ENCODE data around the gene TDRD10.

The TDRD10 gene

GRCh38 chr1:154558720-154559465 is 56.9 kb downstream of the TDRD10 start:
- H3K79me1 ChIP-seq (ENCODE audit: low read length) = peaks cover 10% of the 10 kb centered on the region
- no peaks in the 10 kb centered on the region for H3K9me3 ChIP-seq (ENCODE audit: insufficient read depth, low read depth, low read length)
- H3K27me3 ChIP-seq (ENCODE audit: insufficient read depth, low read length) = no peaks in the 10 kb centered on the region
- no peak overlapping the region for H3K23ac ChIP-seq (ENCODE audit: low read length)
- peak overlapping the region; percentile 17 for H3K18ac ChIP-seq (ENCODE audit: low read length)
- H3K4me2 ChIP-seq (ENCODE audit: low read length) = peak overlapping the region; percentile 82
- no CpG with 5 or more reads among the region's 57 CpGs for WGBS (ENCODE audit: extremely low coverage, insufficient coverage, insufficient read length)
- no peak overlapping the region for H2AK5ac ChIP-seq (ENCODE audit: low read length)
- H3K14ac ChIP-seq (ENCODE audit: low read length) = no peak overlapping the region
- H2BK12ac ChIP-seq (ENCODE audit: low read length) = no peak overlapping the region
- H3K36me3 ChIP-seq (ENCODE audit: control insufficient read depth in 1 of 2, insufficient read depth in 2 of 2, low read length in 2 of 2) = peaks cover 12 to 18% of the 10 kb centered on the region in 2 experiments
- peak overlapping the region; percentile 50 for H4K91ac ChIP-seq (ENCODE audit: low read depth, low read length)
- peak overlapping the region; percentile 37 for H4K12ac ChIP-seq (ENCODE audit: low read depth, low read length)
- H2BK5ac ChIP-seq (ENCODE audit: low read depth, low read length, poor library complexity) = peak overlapping the region; percentile 20
- peak overlapping the region; percentile 56 for H2AFZ ChIP-seq (ENCODE audit: insufficient read depth, low read length, poor library complexity)
- H3K79me2 ChIP-seq (ENCODE audit: control insufficient read depth, insufficient read depth, low read length, poor library complexity) = peaks cover 13% of the 10 kb centered on the region
- peak overlapping the region; percentile 78 for H4K8ac ChIP-seq (ENCODE audit: low read depth, low read length)
- H2BK120ac ChIP-seq (ENCODE audit: insufficient read depth, low read length, poor library complexity) = peak overlapping the region; percentile 9
- H3K27ac ChIP-seq (ENCODE audit: low read depth, low read length) = peak overlapping the region; percentile 79
- peak overlapping the region; percentile 75 for H3K9ac ChIP-seq (ENCODE audit: low read length)
- H3K4me1 ChIP-seq (ENCODE audit: control insufficient read depth in 1 of 2, insufficient read depth in 2 of 2, low read length in 2 of 2) = peaks cover 8 to 16% of the 10 kb centered on the region in 2 experiments
- H3K4me3 ChIP-seq (ENCODE audit: low read depth, low read length) = peak overlapping the region; percentile 80
- no peak overlapping the region for H3K4ac ChIP-seq (ENCODE audit: low read depth, low read length)
- peak; percentile 95 to 96 for DNase-seq

DNA sequence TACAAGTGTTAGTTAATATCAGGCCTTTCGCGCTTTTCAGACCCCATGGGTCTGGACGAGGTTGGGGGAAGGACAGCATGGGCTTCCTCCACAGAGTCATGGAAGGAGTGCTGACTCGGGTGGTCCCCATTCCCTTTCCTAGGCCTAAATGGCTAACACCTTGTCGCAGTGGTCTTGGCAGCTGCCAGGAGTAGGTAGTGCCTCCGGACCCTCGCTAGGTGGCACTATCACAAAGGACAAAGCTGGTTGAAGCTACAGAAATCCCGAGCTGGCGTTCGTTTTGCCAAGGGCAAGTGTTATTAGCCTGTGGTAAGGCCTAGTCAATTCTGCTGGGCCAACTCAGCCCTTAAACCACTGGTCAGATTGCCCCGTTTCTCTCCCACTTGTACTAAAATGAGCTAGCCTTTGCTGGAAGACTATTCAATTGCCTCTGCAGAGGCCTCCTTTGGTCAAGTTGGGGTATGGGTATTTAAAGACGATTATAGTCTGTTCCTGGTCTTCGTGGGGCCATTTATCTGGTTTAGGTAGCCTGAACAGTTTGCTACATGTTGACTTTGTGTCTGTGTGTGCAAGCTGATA is 57.5 kb downstream of the TDRD10 start:
- peaks cover 10% of the 10 kb centered on the region for H3K79me1 ChIP-seq (ENCODE audit: low read length)
- no peak overlapping the region for H3K4me3 ChIP-seq (ENCODE audit: low read depth, low read length)
- H4K8ac ChIP-seq (ENCODE audit: low read depth, low read length) = peak overlapping the region; percentile 78
- H2AK5ac ChIP-seq (ENCODE audit: low read length) = no peak overlapping the region
- H2AFZ ChIP-seq (ENCODE audit: insufficient read depth, low read length, poor library complexity) = no peak overlapping the region
- no CpG with 5 or more reads among the region's 13 CpGs for WGBS (ENCODE audit: extremely low coverage, insufficient coverage, insufficient read length)
- peaks cover 10 to 13% of the 10 kb centered on the region in 2 experiments for H3K36me3 ChIP-seq (ENCODE audit: control insufficient read depth in 1 of 2, insufficient read depth in 2 of 2, low read length in 2 of 2)
- H2BK120ac ChIP-seq (ENCODE audit: insufficient read depth, low read length, poor library complexity) = no peak overlapping the region
- H3K9me3 ChIP-seq (ENCODE audit: insufficient read depth, low read depth, low read length) = no peaks in the 10 kb centered on the region
- no peak overlapping the region for H3K9ac ChIP-seq (ENCODE audit: low read length)
- peak; percentile 89 to 96 for DNase-seq
- no peak overlapping the region for H3K14ac ChIP-seq (ENCODE audit: low read length)
- no peaks in the 10 kb centered on the region for H3K27me3 ChIP-seq (ENCODE audit: insufficient read depth, low read length)
- H3K4ac ChIP-seq (ENCODE audit: low read depth, low read length) = no peak overlapping the region
- no peak overlapping the region for H2BK12ac ChIP-seq (ENCODE audit: low read length)
- no peak overlapping the region for H2BK5ac ChIP-seq (ENCODE audit: low read depth, low read length, poor library complexity)
- H3K4me1 ChIP-seq (ENCODE audit: control insufficient read depth in 1 of 2, insufficient read depth in 2 of 2, low read length in 2 of 2) = peaks cover 8 to 16% of the 10 kb centered on the region in 2 experiments
- H4K91ac ChIP-seq (ENCODE audit: low read depth, low read length) = no peak overlapping the region
- H3K18ac ChIP-seq (ENCODE audit: low read length) = no peak overlapping the region
- no peak overlapping the region for H3K23ac ChIP-seq (ENCODE audit: low read length)
- no peak overlapping the region for H4K12ac ChIP-seq (ENCODE audit: low read depth, low read length)
- peak overlapping the region; percentile 82 for H3K4me2 ChIP-seq (ENCODE audit: low read length)
- peak overlapping the region; percentile 79 for H3K27ac ChIP-seq (ENCODE audit: low read depth, low read length)
- H3K79me2 ChIP-seq (ENCODE audit: control insufficient read depth, insufficient read depth, low read length, poor library complexity) = peaks cover 13% of the 10 kb centered on the region

DNA sequence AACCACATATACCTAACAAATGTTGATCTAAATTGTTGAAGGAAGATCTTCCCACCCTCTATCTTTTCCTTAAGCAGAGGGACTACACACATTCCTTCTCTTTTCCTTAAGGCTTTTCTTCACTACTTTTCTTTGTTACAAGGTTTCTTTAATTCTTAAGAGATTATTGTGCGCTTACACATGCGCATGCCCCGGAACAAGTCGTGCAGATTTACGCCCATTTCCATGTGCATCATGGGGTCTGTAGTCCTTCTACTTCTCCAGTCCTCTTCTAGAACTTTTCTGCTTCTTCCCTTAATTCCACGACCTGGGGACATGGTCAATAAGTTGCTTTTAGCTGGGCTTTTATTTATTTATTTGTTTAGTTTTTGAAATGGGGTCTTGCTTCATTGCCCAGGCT is 63.9 kb downstream of the TDRD10 start:
- Histone ChIP-seq H2AFZ (ENCODE audit: insufficient read depth, low read length, poor library complexity) (no peak overlapping the region), H3K27me3 (ENCODE audit: insufficient read depth, low read length) (no peaks in the 10 kb centered on the region), H4K91ac (ENCODE audit: low read depth, low read length) (no peak overlapping the region), H3K23ac (ENCODE audit: low read length) (no peak overlapping the region), H3K27ac (ENCODE audit: low read depth, low read length) (no peak overlapping the region), H3K79me2 (ENCODE audit: control insufficient read depth, insufficient read depth, low read length, poor library complexity) (no peaks in the 10 kb centered on the region), H3K79me1 (ENCODE audit: low read length) (no peaks in the 10 kb centered on the region), H3K4ac (ENCODE audit: low read depth, low read length) (no peak overlapping the region), H2AK5ac (ENCODE audit: low read length) (no peak overlapping the region), H4K8ac (ENCODE audit: low read depth, low read length) (no peak overlapping the region), H3K9ac (ENCODE audit: low read length) (no peak overlapping the region), H4K12ac (ENCODE audit: low read depth, low read length) (no peak overlapping the region), H3K4me2 (ENCODE audit: low read length) (no peak overlapping the region), H2BK5ac (ENCODE audit: low read depth, low read length, poor library complexity) (no peak overlapping the region), H3K14ac (ENCODE audit: low read length) (no peak overlapping the region), H3K4me1 (ENCODE audit: control insufficient read depth in 1 of 2, insufficient read depth in 2 of 2, low read length in 2 of 2) (peaks cover 4 to 5% of the 10 kb centered on the region in 2 experiments), H3K9me3 (ENCODE audit: insufficient read depth, low read depth, low read length) (peaks cover 3% of the 10 kb centered on the region), H3K36me3 (ENCODE audit: control insufficient read depth in 1 of 2, insufficient read depth in 2 of 2, low read length in 2 of 2) (no peaks in the 10 kb centered on the region), H3K4me3 (ENCODE audit: low read depth, low read length) (no peak overlapping the region), H3K18ac (ENCODE audit: low read length) (no peak overlapping the region), H2BK12ac (ENCODE audit: low read length) (no peak overlapping the region), H2BK120ac (ENCODE audit: insufficient read depth, low read length, poor library complexity) (no peak overlapping the region)
- no peak for DNase-seq
- WGBS (ENCODE audit: extremely low coverage, insufficient coverage, insufficient read length) = no CpG with 5 or more reads among the region's 6 CpGs

GRCh38 chr1:154567386-154568156 is 65.6 kb downstream of the TDRD10 start, which contains the start of gene CHRNB2:
CHRNB2 (plus strand) TSS chr1:154567778; CDS start chr1:154568045, 267 bp downstream.
- no peak within 1 kb of the TSS for H4K8ac ChIP-seq (ENCODE audit: low read depth, low read length)
- no peaks in the 10 kb centered on the region for H3K27me3 ChIP-seq (ENCODE audit: insufficient read depth, low read length)
- no CpG with 5 or more reads among the region's 53 CpGs for WGBS (ENCODE audit: extremely low coverage, insufficient coverage, insufficient read length)
- peaks cover 6% of the 10 kb centered on the region for H3K9me3 ChIP-seq (ENCODE audit: insufficient read depth, low read depth, low read length)
- no peak within 1 kb of the TSS for H2AK5ac ChIP-seq (ENCODE audit: low read length)
- H3K14ac ChIP-seq (ENCODE audit: low read length) = no peak within 1 kb of the TSS
- no peak within 1 kb of the TSS for H4K91ac ChIP-seq (ENCODE audit: low read depth, low read length)
- no peak within 1 kb of the TSS for H2BK120ac ChIP-seq (ENCODE audit: insufficient read depth, low read length, poor library complexity)
- H3K4me3 ChIP-seq (ENCODE audit: low read depth, low read length) = peak within 1 kb of the TSS; percentile 35
- no peak within 1 kb of the TSS for H4K12ac ChIP-seq (ENCODE audit: low read depth, low read length)
- no peak within 1 kb of the TSS for H2BK12ac ChIP-seq (ENCODE audit: low read length)
- H3K4ac ChIP-seq (ENCODE audit: low read depth, low read length) = no peak within 1 kb of the TSS
- H2BK5ac ChIP-seq (ENCODE audit: low read depth, low read length, poor library complexity) = no peak within 1 kb of the TSS
- H3K79me2 ChIP-seq (ENCODE audit: control insufficient read depth, insufficient read depth, low read length, poor library complexity) = no peaks in the 10 kb centered on the region
- no peak within 1 kb of the TSS for H3K27ac ChIP-seq (ENCODE audit: low read depth, low read length)
- H3K9ac ChIP-seq (ENCODE audit: low read length) = peak within 1 kb of the TSS; percentile 35
- peak; percentile 65 to 84 for DNase-seq
- H2AFZ ChIP-seq (ENCODE audit: insufficient read depth, low read length, poor library complexity) = no peak within 1 kb of the TSS
- peaks cover 4 to 5% of the 10 kb centered on the region in 2 experiments for H3K4me1 ChIP-seq (ENCODE audit: control insufficient read depth in 1 of 2, insufficient read depth in 2 of 2, low read length in 2 of 2)
- no peak within 1 kb of the TSS for H3K23ac ChIP-seq (ENCODE audit: low read length)
- no peaks in the 10 kb centered on the region for H3K79me1 ChIP-seq (ENCODE audit: low read length)
- no peaks in the 10 kb centered on the region for H3K36me3 ChIP-seq (ENCODE audit: control insufficient read depth in 1 of 2, insufficient read depth in 2 of 2, low read length in 2 of 2)
- H3K4me2 ChIP-seq (ENCODE audit: low read length) = peak within 1 kb of the TSS; percentile 57
- H3K18ac ChIP-seq (ENCODE audit: low read length) = no peak within 1 kb of the TSS

All from trophoblast cell (in vitro differentiated cells and primary cell).